GM23338 (cell line): ENCODE data around the gene INTS3. TPM values are rescaled to one million over a fixed set of nuclear protein-coding genes. Genes with fewer than 3 reads are reported as not detected.

Experiments used
- ATAC-seq: fragments of 200-7000 bp; cut with Tn5 transposase; 3 replicates; pipeline ENCODE4 v1.9.1; 2020
- DNase-seq: peaks from one replicate; pipeline ENCODE4 v3.0.0-alpha.2; 2015; ENCODE audit warnings: low spot score
- H2AFZ ChIP-seq: fragments of 200-600 bp; sonication (generic); 2 replicates; pipeline ENCODE4 v1.8.0; 2016; ENCODE audit warnings: antibody characterized with exemption, mild to moderate bottlenecking, moderate library complexity
- H3F3A ChIP-seq: fragments of 200-600 bp; sonication (generic); replicated peaks from 2 replicates; pipeline ENCODE4 v1.8.0; 2017; ENCODE audit warnings: antibody characterized with exemption, mixed run types, low read depth
- H3K27ac ChIP-seq: fragments of 200-600 bp; sonication (generic); 2 replicates; pipeline ENCODE4 v1.6.1; 2016; ENCODE audit warnings: low read depth
- H3K27me3 ChIP-seq: fragments of 200-600 bp; sonication (generic); 2 replicates; pipeline ENCODE4 v1.8.0; 2016; ENCODE audit warnings: mild to moderate bottlenecking, mixed run types, moderate library complexity; ENCODE audit not compliant: insufficient read depth
- H3K36me3 ChIP-seq: fragments of 200-600 bp; sonication (generic); 2 replicates; pipeline ENCODE4 v1.8.0; 2016; ENCODE audit warnings: mild to moderate bottlenecking; ENCODE audit not compliant: insufficient read depth
- H3K4me1 ChIP-seq: fragments of 200-600 bp; sonication (generic); 2 replicates; pipeline ENCODE4 v1.8.0; 2016; ENCODE audit warnings: mild to moderate bottlenecking, moderate library complexity; ENCODE audit not compliant: insufficient read depth
- H3K4me2 ChIP-seq: fragments of 200-600 bp; sonication (generic); 2 replicates; pipeline ENCODE4 v1.7.1; 2017; ENCODE audit warnings: mixed run types
- H3K4me3 ChIP-seq: fragments of 200-600 bp; sonication (generic); 2 replicates; pipeline ENCODE4 v1.6.1; 2016; ENCODE audit warnings: mixed run types
- H3K79me2 ChIP-seq: fragments of 200-600 bp; sonication (generic); replicated peaks from 2 replicates; pipeline ENCODE4 v1.8.0; 2017; ENCODE audit warnings: mild to moderate bottlenecking; ENCODE audit not compliant: insufficient read depth
- H3K9me2 ChIP-seq: fragments of 200-600 bp; sonication (generic); 2 replicates; pipeline ENCODE4 v1.8.0; 2017; ENCODE audit not compliant: insufficient read depth
- H4K20me1 ChIP-seq: fragments of 200-600 bp; sonication (generic); replicated peaks from 2 replicates; pipeline ENCODE4 v1.8.0; 2017; ENCODE audit warnings: mild to moderate bottlenecking; ENCODE audit not compliant: insufficient read depth
- H3K27ac Mint-ChIP-seq: 2 replicates; pipeline ENCODE4 v1.8.0; 2020; ENCODE audit warnings: inconsistent platforms, mild to moderate bottlenecking, moderate library complexity, mixed read lengths
- H3K27me3 Mint-ChIP-seq: 3 replicates; pipeline ENCODE4 v1.8.0; 2022; ENCODE audit warnings: low read depth, mild to moderate bottlenecking, moderate library complexity, mixed read lengths, inconsistent platforms; ENCODE audit not compliant: insufficient read depth, poor library complexity
- H3K36me3 Mint-ChIP-seq: 3 replicates; pipeline ENCODE4 v1.8.0; 2021; ENCODE audit warnings: low read depth, mild to moderate bottlenecking, inconsistent platforms, moderate library complexity, mixed read lengths
- H3K4me1 Mint-ChIP-seq: 3 replicates; pipeline ENCODE4 v1.8.0; 2020; ENCODE audit warnings: mild to moderate bottlenecking, inconsistent platforms, mixed read lengths
- H3K4me3 Mint-ChIP-seq: 3 replicates; pipeline ENCODE4 v1.8.0; 2021; ENCODE audit warnings: moderate library complexity, mild to moderate bottlenecking, inconsistent platforms, mixed read lengths
- H3K9me3 Mint-ChIP-seq: 3 replicates; pipeline ENCODE4 v1.8.0; 2020; ENCODE audit warnings: moderate library complexity, mild to moderate bottlenecking, inconsistent platforms, mixed read lengths
- CREB1 ChIP-seq: fragments of 250-450 bp; sonication (Bioruptor Pico); IDR thresholded peaks from 2 replicates; pipeline ENCODE4 v1.5.0; 2020; ENCODE audit warnings: low read depth, mild to moderate bottlenecking, moderate library complexity
- CTCF ChIP-seq, 2 experiments: fragments of 200-600 bp in 1 of 2; sonication (generic) in 1 of 2; conservative IDR thresholded peaks; 2 replicates each; pipeline versions ENCODE4 v1.5.1 to v1.6.1; 2016 to 2017; ENCODE audit warnings: antibody characterized with exemption in 2 of 2, low read depth in 2 of 2, mild to moderate bottlenecking in 2 of 2, moderate library complexity in 1 of 2
- EZH2 ChIP-seq: fragments of 200-600 bp; sonication (generic); IDR thresholded peaks from one replicate; pipeline ENCODE4 v1.8.0; 2017; ENCODE audit warnings: antibody characterized with exemption, mild to moderate bottlenecking, low read depth; ENCODE audit not compliant: unreplicated experiment
- EZH2phosphoT487 ChIP-seq: fragments of 200-600 bp; sonication (generic); IDR thresholded peaks from one replicate; pipeline ENCODE4 v1.8.1; 2018; ENCODE audit warnings: antibody characterized with exemption; ENCODE audit not compliant: unreplicated experiment
- JUNB ChIP-seq: IDR thresholded peaks from one replicate; pipeline ENCODE4 v1.6.1; 2016; ENCODE audit warnings: antibody characterized with exemption; ENCODE audit not compliant: unreplicated experiment
- NANOG ChIP-seq: IDR thresholded peaks from 2 replicates; pipeline ENCODE4 v1.6.1; 2016; ENCODE audit warnings: antibody characterized with exemption, borderline replicate concordance
- POLR2AphosphoS5 ChIP-seq: IDR thresholded peaks from 2 replicates; pipeline ENCODE4 v1.6.1; 2016; ENCODE audit warnings: antibody characterized with exemption, low read depth
- STAT1 ChIP-seq: IDR thresholded peaks from one replicate; pipeline ENCODE4 v1.6.1; 2016; ENCODE audit warnings: antibody characterized with exemption; ENCODE audit not compliant: unreplicated experiment
- ZNF331 ChIP-seq: fragments of 250-450 bp; sonication (Bioruptor Pico); IDR thresholded peaks from 2 replicates; pipeline ENCODE4 v1.5.0; 2020; ENCODE audit warnings: low read depth, mild to moderate bottlenecking, moderate library complexity
- polyA plus RNA-seq: library from polyadenylated mRNA; unstranded; fragments of >200 nt; fragmentation: Nextera tagmentation; extraction: Ambion mirVana; gene quantifications from 2 replicates; pipeline ENCODE4 v1.2.1, GENCODE V29; 2016
- total RNA-seq: library from RNA; depleted of rRNA; stranded (reverse); fragments of >200 nt; shearing (Covaris generic); gene quantifications from 2 replicates; pipeline ENCODE4 v1.2.3, GENCODE V29; 2014
- TF ChIP-seq, protein P1 (sequence below): IDR thresholded peaks from one replicate; pipeline ENCODE4 v1.6.1; 2018; ENCODE audit warnings: antibody characterized with exemption; ENCODE audit not compliant: unreplicated experiment

INTS3 gene
- total and polyA plus RNA-seq, 2 experiments from 2014 or later, result 22.7 to 51.3 TPM

- no peak for TF ChIP-seq CTCF (conservative IDR thresholded peaks at IDR 0.05; ENCODE audit: low read depth in 2 of 2)
- no peak for TF ChIP-seq ZNF331 (CRISPR knock-in tag)
- no peak for TF ChIP-seq JUNB
- TF ChIP-seq STAT1, result no peak
- TF ChIP-seq POLR2AphosphoS5, result no peak
- TF ChIP-seq, protein P1, sequence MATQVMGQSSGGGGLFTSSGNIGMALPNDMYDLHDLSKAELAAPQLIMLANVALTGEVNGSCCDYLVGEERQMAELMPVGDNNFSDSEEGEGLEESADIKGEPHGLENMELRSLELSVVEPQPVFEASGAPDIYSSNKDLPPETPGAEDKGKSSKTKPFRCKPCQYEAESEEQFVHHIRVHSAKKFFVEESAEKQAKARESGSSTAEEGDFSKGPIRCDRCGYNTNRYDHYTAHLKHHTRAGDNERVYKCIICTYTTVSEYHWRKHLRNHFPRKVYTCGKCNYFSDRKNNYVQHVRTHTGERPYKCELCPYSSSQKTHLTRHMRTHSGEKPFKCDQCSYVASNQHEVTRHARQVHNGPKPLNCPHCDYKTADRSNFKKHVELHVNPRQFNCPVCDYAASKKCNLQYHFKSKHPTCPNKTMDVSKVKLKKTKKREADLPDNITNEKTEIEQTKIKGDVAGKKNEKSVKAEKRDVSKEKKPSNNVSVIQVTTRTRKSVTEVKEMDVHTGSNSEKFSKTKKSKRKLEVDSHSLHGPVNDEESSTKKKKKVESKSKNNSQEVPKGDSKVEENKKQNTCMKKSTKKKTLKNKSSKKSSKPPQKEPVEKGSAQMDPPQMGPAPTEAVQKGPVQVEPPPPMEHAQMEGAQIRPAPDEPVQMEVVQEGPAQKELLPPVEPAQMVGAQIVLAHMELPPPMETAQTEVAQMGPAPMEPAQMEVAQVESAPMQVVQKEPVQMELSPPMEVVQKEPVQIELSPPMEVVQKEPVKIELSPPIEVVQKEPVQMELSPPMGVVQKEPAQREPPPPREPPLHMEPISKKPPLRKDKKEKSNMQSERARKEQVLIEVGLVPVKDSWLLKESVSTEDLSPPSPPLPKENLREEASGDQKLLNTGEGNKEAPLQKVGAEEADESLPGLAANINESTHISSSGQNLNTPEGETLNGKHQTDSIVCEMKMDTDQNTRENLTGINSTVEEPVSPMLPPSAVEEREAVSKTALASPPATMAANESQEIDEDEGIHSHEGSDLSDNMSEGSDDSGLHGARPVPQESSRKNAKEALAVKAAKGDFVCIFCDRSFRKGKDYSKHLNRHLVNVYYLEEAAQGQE, result no peak
- no peak for TF ChIP-seq EZH2
These were observed 26.4 kb downstream of the INTS3 start (continued) for GRCh38 chr1:153754266-153754665.

DNA sequence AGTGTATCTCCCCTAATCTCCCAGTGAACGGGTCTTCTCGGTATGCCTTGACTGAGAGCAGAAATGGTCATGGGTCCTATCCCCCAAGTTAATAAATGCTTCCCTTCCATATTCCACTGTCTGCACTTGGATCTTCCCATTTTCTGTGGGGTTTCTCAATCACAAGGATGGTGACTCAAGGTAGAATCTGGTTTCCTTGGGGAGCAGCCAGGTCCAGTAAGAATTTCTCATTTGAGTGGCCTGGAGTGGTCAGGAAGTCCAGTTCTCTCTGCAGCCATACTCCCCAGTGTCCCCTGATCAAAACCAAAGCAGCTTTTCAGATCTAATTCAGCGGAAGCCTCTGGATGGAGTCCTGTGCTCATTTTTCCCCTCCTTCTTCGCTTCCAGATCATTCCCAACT, 32.6 kb downstream of the INTS3 start:
- Mint-ChIP-seq H3K36me3 (peaks cover 95% of the 10 kb centered on the region), H3K27me3 (peaks cover 2% of the 10 kb centered on the region), H3K27ac (no peak overlapping the region), H3K9me3 (no peaks in the 10 kb centered on the region), H3K4me3 (no peak overlapping the region), H3K4me1 (no peaks in the 10 kb centered on the region; the same call in 2 of the 3 replicates)
- no peaks in the 10 kb centered on the region for H3K27me3 ChIP-seq
- H3K9me2 ChIP-seq, result no peaks in the 10 kb centered on the region
- no peak overlapping the region for H3K4me3 ChIP-seq
- H3K27ac ChIP-seq, result no peak overlapping the region
- no peaks in the 10 kb centered on the region for H3F3A ChIP-seq
- H3K4me2 ChIP-seq, result no peak overlapping the region
- H3K36me3 ChIP-seq, result peaks cover 44% of the 10 kb centered on the region
- H2AFZ ChIP-seq, result no peak overlapping the region
- H4K20me1 ChIP-seq, result no peaks in the 10 kb centered on the region; the same call in none of the 2 replicates
- H3K4me1 ChIP-seq, result no peaks in the 10 kb centered on the region
- no peaks in the 10 kb centered on the region for H3K79me2 ChIP-seq
- ATAC-seq (no peak), DNase-seq (no peak)
- TF ChIP-seq JUNB (no peak), EZH2phosphoT487 (no peak), CREB1 (CRISPR knock-in tag) (no peak), NANOG (no peak), ZNF331 (CRISPR knock-in tag) (no peak)
- TF ChIP-seq, protein P1, result no peak
